HFFc6 (cell line): ENCODE data around the gene NR6A1. TPM values are rescaled to one million over a fixed set of nuclear protein-coding genes. Genes with fewer than 3 reads are reported as not detected.
A peak's percentile ranks its signal among the peaks of the same experiment; 100 is the strongest.

Experiments
- DNase-seq: peaks from one replicate; pipeline ENCODE4 v3.0.0-alpha.2; 2018
- H3K27ac Mint-ChIP-seq: 2 replicates; pipeline ENCODE4 v1.8.0; 2020; ENCODE audit warnings: mild to moderate bottlenecking, mixed read lengths
- H3K27me3 Mint-ChIP-seq: 2 replicates; pipeline ENCODE4 v1.8.0; 2021; ENCODE audit warnings: mild to moderate bottlenecking, moderate library complexity, mixed read lengths; ENCODE audit not compliant: insufficient read depth
- H3K36me3 Mint-ChIP-seq: 2 replicates; pipeline ENCODE4 v1.8.0; 2021; ENCODE audit warnings: low read depth, mixed read lengths
- H3K4me1 Mint-ChIP-seq: 2 replicates; pipeline ENCODE4 v1.8.0; 2020; ENCODE audit warnings: low read depth, mixed read lengths
- H3K4me3 Mint-ChIP-seq: 2 replicates; pipeline ENCODE4 v1.8.0; 2020; ENCODE audit warnings: mild to moderate bottlenecking, moderate library complexity, mixed read lengths
- H3K9me3 Mint-ChIP-seq: 2 replicates; pipeline ENCODE4 v1.8.0; 2020; ENCODE audit warnings: mild to moderate bottlenecking, mixed read lengths
- CTCF ChIP-seq: fragments of 200-600 bp; sonication (generic); IDR thresholded peaks from 2 replicates; pipeline ENCODE4 v1.5.0; 2021; ENCODE audit warnings: antibody characterized with exemption, mild to moderate bottlenecking
- total RNA-seq, 6 experiments: library from RNA; stranded (reverse); fragmentation: NEBNext Ultra II Directional; extraction: Animal tissue kit (Norgen Biotek cat#: 25700); gene quantifications; 2 replicates in 1 of 6; 3 replicates in 5 of 6; pipeline ENCODE4 v1.2.3, GENCODE V29; 2021

NR6A1 gene
- total RNA-seq, 6 experiments from 2014 or later: 0.05 to 0.26 (median 0.13) TPM

GRCh38 chr9:124771867-124772679 lies 962 bp upstream of the NR6A1 start:
- TF ChIP-seq CTCF: peak; percentile 99
- Mint-ChIP-seq H3K27me3 (peaks cover 33% of the 10 kb centered on the region), H3K27ac (peak overlapping the region; percentile 97), H3K4me1 (peaks cover 35% of the 10 kb centered on the region), H3K4me3 (peak overlapping the region; percentile 86), H3K36me3 (no peaks in the 10 kb centered on the region), H3K9me3 (no peaks in the 10 kb centered on the region)
- DNase-seq: peak; percentile 24

- Mint-ChIP-seq H3K36me3 (no peaks in the 10 kb centered on the region), H3K27ac (no peak overlapping the region), H3K9me3 (no peaks in the 10 kb centered on the region), H3K27me3 (peaks cover 24% of the 10 kb centered on the region), H3K4me1 (peaks cover 27% of the 10 kb centered on the region), H3K4me3 (peak overlapping the region; percentile 82)
- DNase-seq: no peak
- no peak for TF ChIP-seq CTCF
Measured at GRCh38 chr9:124770359-124771020, 621 bp downstream of the NR6A1 start.

- Mint-ChIP-seq H3K36me3 (no peaks in the 10 kb centered on the region), H3K9me3 (no peaks in the 10 kb centered on the region), H3K4me1 (peaks cover 27% of the 10 kb centered on the region), H3K27ac (no peak overlapping the region), H3K27me3 (peaks cover 28% of the 10 kb centered on the region), H3K4me3 (peak overlapping the region; percentile 82)
- no peak for TF ChIP-seq CTCF
- no peak for DNase-seq
Measured at GRCh38 chr9:124769549-124770358, 1.4 kb downstream of the NR6A1 start.

GRCh38 chr9:124768750-124769548 lies 2.2 kb downstream of the NR6A1 start:
- no peak overlapping the region for H3K27ac Mint-ChIP-seq
- H3K27me3 Mint-ChIP-seq: peaks cover 30% of the 10 kb centered on the region
- no peak for DNase-seq
- H3K4me1 Mint-ChIP-seq: peaks cover 27% of the 10 kb centered on the region
- peak overlapping the region; percentile 82; the same call in 1 of the 2 replicates for H3K4me3 Mint-ChIP-seq
- no peak for TF ChIP-seq CTCF
- no peaks in the 10 kb centered on the region for H3K9me3 Mint-ChIP-seq
- no peaks in the 10 kb centered on the region for H3K36me3 Mint-ChIP-seq

- no peak for DNase-seq
- no peaks in the 10 kb centered on the region for H3K36me3 Mint-ChIP-seq
- peaks cover 36% of the 10 kb centered on the region for H3K27me3 Mint-ChIP-seq
- no peaks in the 10 kb centered on the region for H3K9me3 Mint-ChIP-seq
- no peak for TF ChIP-seq CTCF
- no peak overlapping the region for H3K27ac Mint-ChIP-seq
- H3K4me1 Mint-ChIP-seq: peaks cover 27% of the 10 kb centered on the region
- H3K4me3 Mint-ChIP-seq: no peak overlapping the region
Measured at GRCh38 chr9:124768334-124768733, 2.8 kb downstream of the NR6A1 start.
